Ovary (tissue), 3 donors: ENCODE results near the gene DNAJC3.

Experiments used
- CTCF ChIP-seq, 3 donors: fragments of 450-650 bp in 2 of 3; fragments of 200-600 bp in 1 of 3; IDR thresholded peaks; one replicate each; pipeline versions ENCODE4 v1.5.1 to v1.8.0; 2016 to 2022; ENCODE audit warnings: antibody characterized with exemption in 3 of 3, mild to moderate bottlenecking in 1 of 3
- EP300 ChIP-seq: sonication (generic); formaldehyde crosslinking; IDR thresholded peaks from one replicate; pipeline ENCODE4 v1.6.1; 2017; ENCODE audit warnings: antibody characterized with exemption
- donor health status: DM: no; HTN: no; CAD: no.

DNA sequence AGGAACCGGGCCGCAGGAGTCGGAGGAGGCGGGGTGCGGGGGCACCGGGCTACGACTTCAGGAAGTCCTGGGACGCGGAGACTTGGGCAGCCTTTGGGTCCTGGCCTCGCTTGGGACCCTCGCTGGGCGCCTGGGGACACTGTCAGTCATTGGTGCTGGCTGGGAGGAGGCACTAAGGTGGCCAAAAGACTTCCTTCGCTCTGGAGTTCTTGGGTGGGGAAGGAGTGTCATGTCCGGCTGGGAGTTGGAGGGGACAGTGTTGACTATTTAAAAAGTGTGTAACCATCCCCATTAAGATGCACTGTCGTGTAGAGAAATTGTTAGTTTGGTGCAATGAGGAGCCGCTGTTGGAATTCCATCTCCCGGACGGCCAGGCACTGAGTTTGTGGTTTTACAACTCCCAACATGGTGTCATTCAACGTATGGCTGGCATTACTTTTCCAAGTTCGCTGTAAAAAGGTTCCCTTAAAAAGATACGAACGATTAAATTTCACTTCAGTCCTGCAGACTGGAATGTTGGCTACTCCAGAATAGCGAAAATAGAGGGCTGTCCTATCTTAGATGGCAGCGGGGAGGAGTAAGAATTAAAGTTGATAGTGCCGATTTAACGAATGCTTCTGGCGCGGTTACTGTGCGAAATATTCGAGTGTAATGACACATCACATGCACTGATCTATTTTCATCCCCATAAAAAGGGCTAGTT is 776 bp downstream of the DNAJC3 start:
- TF ChIP-seq EP300 (no peak), CTCF (IDR thresholded peaks at IDR 0.05) (no peak)
